H4 (cell line): Measurements from ENCODE around the gene ZBTB40. TPM values are rescaled to one million over a fixed set of nuclear protein-coding genes. Genes with fewer than 3 reads are reported as not detected.

Experiments
- total RNA-seq: library from RNA; depleted of rRNA; stranded (reverse); fragments of >200 nt; shearing (Covaris generic); gene quantifications from 2 replicates; pipeline ENCODE4 v1.2.3, GENCODE V29; 2014; rRNA removed

The ZBTB40 gene
- total RNA-seq, 1 experiment from 2014 or later: 12.1 TPM

Other genes with a start within 250 kb of the ZBTB40 start
- gene EPHA8, start 111.6 kb downstream of the ZBTB40 start, total RNA-seq: 0.31 and 1.6 TPM in 2 replicates
- gene C1QA, start 184.8 kb downstream of the ZBTB40 start, total RNA-seq: not detected in 2 replicates
- gene C1QC, start 191.8 kb downstream of the ZBTB40 start, total RNA-seq: not detected in 2 replicates
- not detected in 2 replicates for gene C1QB, start 201.4 kb downstream of the ZBTB40 start, total RNA-seq